ENCODE results near the gene ZNF236. TPM values are rescaled to one million over a fixed set of nuclear protein-coding genes. Genes with fewer than 3 reads are reported as not detected.

The ZNF236 gene
- total and polyA plus RNA-seq, 2 donors (not counting 3 experiments of a cell fraction or from before 2014, with no cell fraction given), result 4.5 to 14.7 TPM

DNA sequence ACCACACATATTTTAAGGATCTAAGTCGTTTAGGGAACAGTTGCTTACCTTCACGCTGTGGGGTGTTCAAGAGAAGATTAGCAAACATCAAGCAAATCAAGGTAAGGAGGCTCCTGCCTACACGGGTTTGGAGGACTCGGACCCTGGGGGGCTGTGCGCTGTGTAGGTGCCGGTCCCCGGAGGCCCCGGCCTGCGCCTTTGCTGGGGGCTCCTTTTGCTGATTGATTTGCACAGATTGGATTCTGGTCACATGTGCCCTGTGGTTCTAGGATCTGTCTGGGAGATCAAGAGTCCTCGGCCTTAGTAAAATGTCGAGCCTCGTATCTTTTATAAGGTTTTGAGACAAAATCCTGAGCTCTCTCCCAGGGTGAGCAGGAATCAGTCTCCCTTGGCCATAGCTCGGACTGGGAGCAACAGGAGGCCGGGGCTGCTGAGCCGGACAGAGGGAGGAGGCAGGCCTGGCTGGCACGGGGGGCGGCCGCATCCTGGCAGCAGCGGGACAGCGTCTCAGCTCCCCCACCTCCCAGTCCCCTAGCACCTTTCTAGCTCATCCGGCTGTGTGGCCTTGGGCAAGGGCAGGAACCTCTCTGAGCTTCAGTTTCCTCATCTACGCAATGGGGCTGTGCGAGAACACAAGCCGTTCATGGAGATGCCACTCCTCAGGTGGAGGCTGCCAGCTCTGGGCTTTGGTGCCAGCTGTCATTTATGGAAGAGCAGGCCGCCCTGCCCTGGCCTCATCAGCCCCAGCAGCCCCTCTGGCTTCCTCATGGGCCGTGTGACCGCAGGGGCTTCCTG is 163.0 kb downstream of the ZNF236 start:
- dilution Hi-C loops (cut with MboI; ENCODE audit: extremely low pct_ligation_motif_present, low sequenced_read_pairs), result no loop called here
- Histone ChIP-seq H2AFZ (ENCODE audit: low read depth, low read length) (no peak overlapping the region), H3K27ac (ENCODE audit: insufficient read depth, low read depth, low read length) (no peak overlapping the region), H3K9ac (replicated peaks; ENCODE audit: extremely low read depth, insufficient read depth, low read length) (no peak overlapping the region), H3K9me3 (replicated peaks; ENCODE audit: control insufficient read depth, insufficient read depth, low read length) (no peaks in the 10 kb centered on the region), H3K9me1 (replicated peaks; ENCODE audit: control insufficient read depth, extremely low read depth, insufficient read depth, low read length) (no peaks in the 10 kb centered on the region), H3K36me3 (ENCODE audit: control insufficient read depth in 2 of 2, extremely low read depth in 1 of 2, insufficient read depth in 2 of 2, low read length in 2 of 2) (no peaks in the 10 kb centered on the region), H4K20me1 (replicated peaks; ENCODE audit: control insufficient read depth, extremely low read depth, insufficient read depth, low read length) (no peaks in the 10 kb centered on the region), H3K79me2 (ENCODE audit: control insufficient read depth, insufficient read depth, low read length) (no peaks in the 10 kb centered on the region), H3K4me2 (ENCODE audit: insufficient read depth, low read length) (no peak overlapping the region), H3K4me3 (replicated peaks in 1 of 3; ENCODE audit: insufficient read depth in 1 of 3, low read depth in 1 of 3, low read length in 3 of 3) (no peak overlapping the region), H3K27me3 (ENCODE audit: control insufficient read depth in 2 of 2, insufficient read depth in 2 of 2, low read length in 2 of 2) (peaks cover 0 to 7% of the 10 kb centered on the region in 2 experiments), H3K4me1 (ENCODE audit: control insufficient read depth, extremely low read depth, insufficient read depth, low read length) (no peaks in the 10 kb centered on the region)
- BruUV-seq (replicated peaks), result no TSS peak
- POLR2A ChIA-PET, result interaction anchor here (0.7 kb wide), 1 partner anchor 182 kb away, joined by 3 read pairs; no protein-coding TSS in a partner anchor
- FAIRE-seq (no peak), DNase-seq (ENCODE audit: low read depth, low spot score) (no peak)
- CTCF ChIA-PET, result interaction anchor here (0.7 to 8.0 kb wide), 9 partner anchors 12 to 226 kb away, joined by 3 to 140 read pairs (median 12); no protein-coding TSS in a partner anchor
- intact Hi-C loops (cut with micrococcal nuclease), result no loop called here
- TF ChIP-seq GATA2 (IDR thresholded peaks at IDR 0.05; ENCODE audit: insufficient read depth, insufficient read length, low read depth, low read length) (no peak), EZH2 (IDR thresholded peaks at IDR 0.05; ENCODE audit: borderline replicate concordance, low read depth, low read length, severe bottlenecking) (no peak), POLR2A (IDR thresholded peaks at IDR 0.05; ENCODE audit: low read depth, low read length) (no peak), MYC (IDR thresholded peaks at IDR 0.05; ENCODE audit: low read depth, low read length) (no peak), FOS (IDR thresholded peaks at IDR 0.05; ENCODE audit: borderline replicate concordance, insufficient read depth, low read length) (no peak), JUN (IDR thresholded peaks at IDR 0.05; ENCODE audit: borderline replicate concordance, insufficient read depth, insufficient read length, low read depth) (no peak), POLR2AphosphoS5 (IDR thresholded peaks at IDR 0.05; ENCODE audit: insufficient read depth, low read depth, low read length) (no peak)
- TF ChIP-seq, protein P1, sequence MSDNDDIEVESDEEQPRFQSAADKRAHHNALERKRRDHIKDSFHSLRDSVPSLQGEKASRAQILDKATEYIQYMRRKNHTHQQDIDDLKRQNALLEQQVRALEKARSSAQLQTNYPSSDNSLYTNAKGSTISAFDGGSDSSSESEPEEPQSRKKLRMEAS (IDR thresholded peaks at IDR 0.05; ENCODE audit: insufficient read depth, insufficient read length), result no peak
- TF ChIP-seq, protein P2, sequence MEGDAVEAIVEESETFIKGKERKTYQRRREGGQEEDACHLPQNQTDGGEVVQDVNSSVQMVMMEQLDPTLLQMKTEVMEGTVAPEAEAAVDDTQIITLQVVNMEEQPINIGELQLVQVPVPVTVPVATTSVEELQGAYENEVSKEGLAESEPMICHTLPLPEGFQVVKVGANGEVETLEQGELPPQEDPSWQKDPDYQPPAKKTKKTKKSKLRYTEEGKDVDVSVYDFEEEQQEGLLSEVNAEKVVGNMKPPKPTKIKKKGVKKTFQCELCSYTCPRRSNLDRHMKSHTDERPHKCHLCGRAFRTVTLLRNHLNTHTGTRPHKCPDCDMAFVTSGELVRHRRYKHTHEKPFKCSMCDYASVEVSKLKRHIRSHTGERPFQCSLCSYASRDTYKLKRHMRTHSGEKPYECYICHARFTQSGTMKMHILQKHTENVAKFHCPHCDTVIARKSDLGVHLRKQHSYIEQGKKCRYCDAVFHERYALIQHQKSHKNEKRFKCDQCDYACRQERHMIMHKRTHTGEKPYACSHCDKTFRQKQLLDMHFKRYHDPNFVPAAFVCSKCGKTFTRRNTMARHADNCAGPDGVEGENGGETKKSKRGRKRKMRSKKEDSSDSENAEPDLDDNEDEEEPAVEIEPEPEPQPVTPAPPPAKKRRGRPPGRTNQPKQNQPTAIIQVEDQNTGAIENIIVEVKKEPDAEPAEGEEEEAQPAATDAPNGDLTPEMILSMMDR (IDR thresholded peaks at IDR 0.05; ENCODE audit: extremely low read depth in 1 of 2, insufficient read depth in 1 of 2, low read depth in 1 of 2, low read length in 2 of 2), result no peak

Data from endothelial cell of umbilical vein (primary cell).